NCI-H2196 (cell line): ENCODE measurements around the gene GRHL1.
"Not testable (repeated sequence)": the region's sequence is repeated elsewhere in the genome, so short reads cannot be mapped to it uniquely, and the experiment has no call there.

ENCODE experiments used
- DNase-seq: peaks from one replicate; lab custom pipeline; 2025; ENCODE audit not compliant: unreplicated experiment; lab: John Stamatoyannopoulos, UW

GRHL1 gene

GRCh38 chr2:9951522-9952285, at the start of gene GRHL1:
TSS of gene GRHL1 (plus strand) at chr2:9951693. CDS start at chr2:9951834, 141 bp downstream.
- DNase-seq: peak; percentile 96

GRCh38 chr2:9905413-9905812, 46.1 kb upstream of the GRHL1 start:
- no peak for DNase-seq

- no peak for DNase-seq
Observed at GRCh38 chr2:9907402-9907801, 44.1 kb upstream of the GRHL1 start.

- no peak for DNase-seq
Observed at GRCh38 chr2:9908639-9909038, 42.9 kb upstream of the GRHL1 start.

- no peak for DNase-seq
Observed at GRCh38 chr2:9909106-9909505, 42.4 kb upstream of the GRHL1 start.

GRCh38 chr2:9910699-9911098, 40.8 kb upstream of the GRHL1 start:
- DNase-seq: no peak

GRCh38 chr2:9912468-9912867, 39.0 kb upstream of the GRHL1 start:
- DNase-seq: no peak

GRCh38 chr2:9914384-9915065, 37.0 kb upstream of the GRHL1 start:
- no peak for DNase-seq

- no peak for DNase-seq
Observed at GRCh38 chr2:9918275-9918674, 33.2 kb upstream of the GRHL1 start.

- no peak for DNase-seq
Observed at GRCh38 chr2:9919512-9919911, 32.0 kb upstream of the GRHL1 start.

- not testable (repeated sequence) for DNase-seq
Observed at GRCh38 chr2:9927020-9927419, 24.5 kb upstream of the GRHL1 start.

- no peak for DNase-seq
Observed at GRCh38 chr2:9937258-9937657, 14.2 kb upstream of the GRHL1 start.

- no peak for DNase-seq
Observed at GRCh38 chr2:9937968-9938367, 13.5 kb upstream of the GRHL1 start.

- no peak for DNase-seq
Observed at GRCh38 chr2:9939587-9940485, 11.7 kb upstream of the GRHL1 start.

GRCh38 chr2:9941196-9941995, 10.1 kb upstream of the GRHL1 start:
- DNase-seq: no peak

GRCh38 chr2:9941996-9942390, 9.5 kb upstream of the GRHL1 start:
- no peak for DNase-seq

- DNase-seq: no peak
Observed at GRCh38 chr2:9944330-9944758, 7.1 kb upstream of the GRHL1 start.

GRCh38 chr2:9945596-9945995, 5.9 kb upstream of the GRHL1 start:
- DNase-seq: no peak

- DNase-seq: no peak
Observed at GRCh38 chr2:9946076-9946475, 5.4 kb upstream of the GRHL1 start.

GRCh38 chr2:9946818-9947217, 4.7 kb upstream of the GRHL1 start:
- no peak for DNase-seq

GRCh38 chr2:9948721-9949120, 2.8 kb upstream of the GRHL1 start:
- no peak for DNase-seq
